Bone marrow (tissue), 2 donors: ENCODE data around the gene TRIL.

ENCODE experiments used
- DNase-seq, 2 donors: peaks; one replicate each; lab custom pipeline; 2025; lab: John Stamatoyannopoulos, UW

TRIL gene

GRCh38 chr7:28983396-28984190 is 25.5 kb upstream of the TRIL start:
- no peak for DNase-seq

- DNase-seq: no peak
These were observed 23.0 kb upstream of the TRIL start for GRCh38 chr7:28981161-28981465.

DNA sequence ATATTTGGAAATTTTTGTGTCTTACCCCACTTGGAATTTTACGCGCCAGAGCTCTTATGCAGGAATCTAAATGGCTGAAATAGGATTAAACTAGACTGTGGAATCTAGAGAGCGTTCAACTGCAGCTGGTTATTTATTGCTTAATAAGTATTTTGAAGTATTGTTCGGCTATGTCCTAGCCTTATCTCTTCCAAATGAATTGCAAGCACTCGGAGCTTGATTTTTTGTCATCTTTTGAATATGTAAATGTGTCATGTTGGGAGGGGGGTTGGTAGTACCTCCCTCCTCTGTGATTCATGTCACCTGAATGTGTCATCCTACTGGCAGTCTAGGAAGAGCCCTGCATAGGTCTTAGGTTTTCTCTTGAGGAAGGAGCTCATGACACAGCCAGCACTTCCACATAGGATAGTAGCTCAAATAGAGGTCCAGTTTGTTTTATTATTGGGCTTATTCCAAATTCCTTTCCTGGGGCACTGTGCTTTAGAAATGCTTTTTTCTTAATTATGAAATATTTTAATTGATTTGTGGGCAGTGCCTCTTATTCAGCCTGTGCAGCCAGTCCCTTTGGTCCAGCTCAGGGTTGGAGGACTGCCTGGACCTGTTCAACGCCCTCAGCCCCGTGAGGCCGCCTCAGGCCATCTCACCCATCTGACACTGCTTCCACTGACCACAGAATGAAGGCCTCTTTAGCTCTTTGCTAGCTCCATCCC is 22.5 kb upstream of the TRIL start:
- DNase-seq: no peak

GRCh38 chr7:28979776-28980175 is 21.6 kb upstream of the TRIL start:
- no peak for DNase-seq

GRCh38 chr7:28977881-28978280 is 19.8 kb upstream of the TRIL start:
- no peak for DNase-seq

DNA sequence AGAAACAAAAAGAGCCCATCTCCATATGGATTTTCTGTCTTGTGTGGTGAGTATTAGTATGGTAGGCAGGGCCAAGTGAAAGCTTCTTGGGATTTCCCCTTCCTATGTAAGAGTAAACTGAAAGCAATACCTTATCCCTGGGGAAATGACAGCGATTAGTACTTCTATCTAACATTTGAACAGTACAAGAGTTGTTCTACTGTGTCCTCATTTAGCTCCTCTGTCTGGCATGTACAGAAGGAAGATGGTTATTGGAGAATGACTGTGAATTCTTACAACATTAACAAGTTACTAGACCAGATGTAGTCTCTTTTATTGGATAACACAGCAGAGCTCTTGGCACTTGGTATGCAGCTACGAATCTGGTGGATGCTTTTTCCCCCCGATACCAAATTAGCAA is 17.9 kb upstream of the TRIL start:
- no peak for DNase-seq

GRCh38 chr7:28973591-28973990 is 15.5 kb upstream of the TRIL start:
- no peak for DNase-seq

DNA sequence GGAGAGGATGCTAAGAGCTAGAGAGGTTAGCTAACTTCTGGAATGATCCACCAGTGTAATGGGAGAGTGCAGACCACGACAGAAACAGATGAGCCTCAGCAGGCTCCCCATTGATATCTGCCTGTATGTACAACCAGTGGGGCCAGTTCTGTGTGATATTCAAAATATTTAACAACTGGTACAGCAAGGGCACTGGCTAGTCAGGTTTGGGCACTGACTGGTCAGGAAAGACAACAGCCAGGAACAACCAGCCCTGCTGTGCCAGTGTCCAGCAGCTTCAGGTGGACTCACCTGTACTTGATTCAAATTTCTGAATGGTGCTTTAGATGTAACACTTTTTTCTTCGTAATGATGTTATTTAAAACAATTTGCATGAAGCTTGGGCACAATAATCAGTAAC is 5.9 kb upstream of the TRIL start:
- no peak for DNase-seq

- DNase-seq: no peak
These were observed 3.8 kb upstream of the TRIL start for GRCh38 chr7:28961972-28962371.

DNA sequence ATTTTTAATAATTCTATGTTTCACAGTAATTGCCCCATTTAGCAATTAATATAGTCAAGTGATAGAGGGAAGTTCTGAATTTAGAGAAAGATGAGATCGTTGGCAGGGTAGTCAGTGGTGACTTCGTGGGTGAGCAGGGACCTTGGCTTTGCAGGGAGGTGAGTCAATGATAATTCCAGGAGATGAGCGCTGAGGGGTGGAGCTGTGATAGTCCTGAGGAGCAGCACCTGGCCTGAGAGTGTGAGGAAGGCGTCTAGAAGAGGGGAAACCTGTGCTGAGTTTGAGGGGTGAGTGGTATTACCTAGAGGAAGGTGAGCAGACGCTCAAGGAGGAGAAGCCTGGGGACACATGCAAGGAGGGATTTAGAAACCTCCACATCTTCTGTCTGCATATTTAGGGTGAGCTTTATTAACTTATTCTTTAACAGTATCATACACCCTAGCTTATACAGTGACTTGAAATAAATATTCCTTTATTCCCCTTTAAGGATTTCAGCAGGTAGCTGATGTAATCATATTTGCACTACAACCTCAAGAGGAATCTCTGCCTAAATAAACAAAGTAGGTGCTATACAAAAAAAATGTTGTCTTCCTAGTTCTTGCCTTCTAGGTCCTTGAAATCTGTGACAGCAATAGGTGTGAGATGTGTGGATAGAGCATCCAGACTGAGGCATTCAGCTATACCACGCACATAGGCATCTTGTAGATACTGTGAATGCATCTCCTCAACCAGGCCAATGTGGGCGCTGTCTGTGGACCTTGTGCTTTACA is 2.1 kb upstream of the TRIL start:
- no peak for DNase-seq

- no peak for DNase-seq
These were observed 834 bp upstream of the TRIL start for GRCh38 chr7:28958980-28959347.

DNA sequence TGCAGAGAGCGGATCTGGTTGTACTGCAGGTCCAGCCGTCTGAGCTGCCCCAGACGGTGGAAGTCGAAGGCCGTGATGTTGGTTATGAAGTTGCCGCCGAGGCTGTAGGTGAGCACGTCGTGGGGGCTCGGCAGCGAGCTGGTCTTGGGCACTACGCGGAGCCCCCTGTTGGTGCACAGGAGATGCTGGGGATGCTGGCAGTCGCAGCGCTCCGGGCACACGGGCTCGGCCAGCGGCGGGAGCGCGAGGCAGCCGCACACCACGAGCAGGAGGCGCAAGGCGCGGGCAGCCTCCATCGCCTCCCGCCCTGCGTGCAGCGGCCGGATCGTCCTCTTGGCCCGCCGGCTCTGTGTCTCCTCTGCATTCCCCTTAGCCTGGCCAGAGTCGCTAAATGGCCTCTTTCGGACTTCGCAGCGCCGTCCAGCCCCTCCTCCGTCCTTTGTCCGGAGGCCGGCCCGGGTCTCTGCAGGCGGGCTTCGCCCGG is 337 bp downstream of the TRIL start:
- no peak for DNase-seq

DNA sequence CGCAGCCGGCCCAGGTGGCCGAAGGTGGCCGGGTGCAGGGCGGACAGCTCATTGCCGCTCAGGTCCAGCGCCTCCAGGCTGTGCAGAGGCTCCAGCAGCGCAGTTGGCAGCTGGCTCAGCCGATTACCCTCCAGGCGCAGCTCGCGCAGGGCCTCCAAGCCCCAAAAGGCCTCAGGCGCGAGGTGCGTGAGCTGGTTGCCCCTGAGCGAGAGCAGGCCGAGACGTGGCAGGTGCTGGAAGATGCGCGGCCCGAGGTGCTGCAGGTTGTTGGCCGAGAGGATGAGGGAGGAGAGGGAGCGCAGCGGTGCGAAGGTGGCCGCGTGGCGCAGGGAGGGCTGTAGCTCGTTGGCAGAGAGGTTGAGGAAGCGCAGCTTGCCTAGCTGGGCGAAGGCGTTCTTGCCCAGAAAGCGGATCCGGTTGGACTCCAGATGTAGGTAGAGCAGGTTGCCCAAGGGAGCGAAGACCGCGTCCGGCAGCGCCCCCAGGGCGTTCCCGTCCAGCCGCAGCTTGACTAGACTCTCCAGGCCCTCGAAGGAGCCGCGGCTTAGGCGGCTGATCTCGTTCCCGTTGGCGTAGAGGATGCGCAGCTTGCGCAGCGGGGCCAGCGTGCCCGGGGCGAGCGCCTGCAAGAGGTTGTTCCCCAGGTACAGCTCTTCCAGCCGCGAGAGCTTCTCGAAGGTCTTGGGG is 923 bp downstream of the TRIL start:
- DNase-seq: peak in 1 of 2 donors; percentile 46

- DNase-seq: peak in 1 of 2 donors; percentile 43
These were observed 1.5 kb downstream of the TRIL start for GRCh38 chr7:28956608-28957063.

- DNase-seq: peak in 1 of 2 donors; percentile 22
These were observed 2.2 kb downstream of the TRIL start for GRCh38 chr7:28955718-28956607.

- DNase-seq: no peak
These were observed 2.8 kb downstream of the TRIL start for GRCh38 chr7:28955356-28955717.

- DNase-seq: no peak
These were observed 3.2 kb downstream of the TRIL start for GRCh38 chr7:28954946-28955345.

- no peak for DNase-seq
These were observed 3.7 kb downstream of the TRIL start for GRCh38 chr7:28954471-28954870.

DNA sequence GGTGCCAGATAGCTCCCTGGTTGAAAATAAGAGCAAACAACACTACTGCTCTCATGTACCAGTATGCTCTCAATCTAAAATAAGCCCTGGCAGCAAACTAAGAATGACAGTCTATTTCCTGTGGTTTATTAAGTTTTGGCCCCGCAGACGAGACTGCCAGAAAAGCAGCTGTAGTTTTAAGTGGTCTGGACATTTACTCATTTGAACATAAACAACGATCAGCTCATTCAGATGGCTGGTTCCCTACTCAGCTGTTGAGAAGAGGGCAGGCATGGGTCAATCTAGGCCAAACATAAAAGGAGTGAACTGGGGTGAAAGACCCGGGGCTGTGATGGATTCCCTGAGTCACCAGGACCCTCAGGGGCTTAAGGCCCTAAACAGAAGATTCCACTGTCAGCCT is 4.5 kb downstream of the TRIL start:
- no peak for DNase-seq

- no peak for DNase-seq
These were observed 16.0 kb downstream of the TRIL start for GRCh38 chr7:28942168-28942567.

GRCh38 chr7:28941633-28942032 is 16.5 kb downstream of the TRIL start:
- DNase-seq: no peak
